Measurements from ENCODE around the gene TMEM131L. TPM values are rescaled to one million over a fixed set of nuclear protein-coding genes. Genes with fewer than 3 reads are reported as not detected.
A peak's percentile ranks its signal among the peaks of the same experiment; 100 is the strongest.

Gene TMEM131L
- polyA plus RNA-seq, 3 donors = 11.2 to 58.3 (median 26.0) TPM

GRCh38 chr4:153620352-153620751 is 154.2 kb downstream of the TMEM131L start:
- Histone ChIP-seq H3K9me3 (replicated peaks in 1 of 2; ENCODE audit: control insufficient read depth in 1 of 2, insufficient read depth in 1 of 2, low read length in 2 of 2) (no peaks in the 10 kb centered on the region), H3K4me1 (ENCODE audit: control insufficient read depth in 1 of 2, insufficient read depth in 2 of 2, low read length in 2 of 2) (peaks cover 26 to 29% of the 10 kb centered on the region in 2 donors), H3K27ac (ENCODE audit: low read depth in 1 of 2, low read length in 2 of 2) (no peak overlapping the region), H2AFZ (ENCODE audit: insufficient read depth, low read depth, low read length, poor library complexity, severe bottlenecking) (no peak overlapping the region), H3K27me3 (ENCODE audit: control insufficient read depth in 2 of 2, insufficient read depth in 2 of 2, low read length in 2 of 2) (no peaks in the 10 kb centered on the region), H3K79me2 (ENCODE audit: insufficient read depth, low read length) (peaks cover 10% of the 10 kb centered on the region), H3K4me3 (replicated peaks in 1 of 3; ENCODE audit: low read depth in 2 of 3, low read length in 3 of 3) (no peak overlapping the region), H4K20me1 (ENCODE audit: insufficient read depth, low read length) (peaks cover 83% of the 10 kb centered on the region), H3K9ac (ENCODE audit: insufficient read depth, low read length, poor library complexity, severe bottlenecking) (no peak overlapping the region), H3K36me3 (replicated peaks in 1 of 2; ENCODE audit: control insufficient read depth in 1 of 2, insufficient read depth in 2 of 2, low read length in 2 of 2) (peaks cover 85 to 90% of the 10 kb centered on the region in 2 donors), H3K4me2 (replicated peaks; ENCODE audit: extremely low read depth, low read length, poor library complexity, severe bottlenecking) (no peak overlapping the region)
- peaks cover 75 to 84% of the 10 kb centered on the region in 2 donors for H3K36me3 Mint-ChIP-seq
- peak in 1 of 3 donors; percentile 20 for DNase-seq
- peaks cover 45% of the 10 kb centered on the region for H3K4me1 Mint-ChIP-seq
- intact Hi-C loops (cut with micrococcal nuclease) = no loop called here
- H3K9me3 Mint-ChIP-seq = peaks cover 0 to under 1% (median 0%) of the 10 kb centered on the region in 7 donors
- H3K27me3 Mint-ChIP-seq (ENCODE audit: low read depth in 3 of 3) = no peaks in the 10 kb centered on the region
- no CpG with 5 or more reads among the region's 1 CpG for WGBS (ENCODE audit: insufficient coverage)
- H3K4me3 Mint-ChIP-seq = no peak overlapping the region
- H3K27ac Mint-ChIP-seq = peak overlapping the region in 4 of 7 donors; percentile 3 to 64 (median 48)
- no peak for TF ChIP-seq CTCF (IDR thresholded peaks at IDR 0.05)

- H4K20me1 ChIP-seq (ENCODE audit: insufficient read depth, low read length) = peaks cover 74% of the 10 kb centered on the region
- H3K27me3 ChIP-seq (ENCODE audit: control insufficient read depth in 2 of 2, insufficient read depth in 2 of 2, low read length in 2 of 2) = no peaks in the 10 kb centered on the region
- Mint-ChIP-seq H3K9me3 (no peaks in the 10 kb centered on the region), H3K4me3 (no peak overlapping the region), H3K27ac (peak overlapping the region in 2 of 7 donors; percentile 34 to 55), H3K4me1 (peaks cover 45% of the 10 kb centered on the region), H3K27me3 (ENCODE audit: low read depth in 3 of 3) (no peaks in the 10 kb centered on the region), H3K36me3 (peaks cover 77 to 86% of the 10 kb centered on the region in 2 donors)
- H3K36me3 ChIP-seq (replicated peaks in 1 of 2; ENCODE audit: control insufficient read depth in 1 of 2, insufficient read depth in 2 of 2, low read length in 2 of 2) = peaks cover 86 to 91% of the 10 kb centered on the region in 2 donors
- intact Hi-C loops (cut with micrococcal nuclease) = no loop called here
- no peak overlapping the region for H2AFZ ChIP-seq (ENCODE audit: insufficient read depth, low read depth, low read length, poor library complexity, severe bottlenecking)
- H3K79me2 ChIP-seq (ENCODE audit: insufficient read depth, low read length) = peaks cover 10% of the 10 kb centered on the region
- TF ChIP-seq CTCF (IDR thresholded peaks at IDR 0.05) = no peak
- no peak overlapping the region for H3K4me3 ChIP-seq (replicated peaks in 1 of 3; ENCODE audit: low read depth in 2 of 3, low read length in 3 of 3)
- H3K4me1 ChIP-seq (ENCODE audit: control insufficient read depth in 1 of 2, insufficient read depth in 2 of 2, low read length in 2 of 2) = peaks cover 26 to 29% of the 10 kb centered on the region in 2 donors
- no peak overlapping the region for H3K9ac ChIP-seq (ENCODE audit: insufficient read depth, low read length, poor library complexity, severe bottlenecking)
- H3K9me3 ChIP-seq (replicated peaks in 1 of 2; ENCODE audit: control insufficient read depth in 1 of 2, insufficient read depth in 1 of 2, low read length in 2 of 2) = no peaks in the 10 kb centered on the region
- WGBS (ENCODE audit: insufficient coverage) = 100% methylated on average over 1 of the region's 5 CpGs
- no peak overlapping the region for H3K4me2 ChIP-seq (replicated peaks; ENCODE audit: extremely low read depth, low read length, poor library complexity, severe bottlenecking)
- no peak for DNase-seq
- peak overlapping the region in 1 of 2 donors; percentile 75 for H3K27ac ChIP-seq (ENCODE audit: low read depth in 1 of 2, low read length in 2 of 2)
Measured at GRCh38 chr4:153622093-153622492, 155.9 kb downstream of the TMEM131L start.

Data from CD14-positive monocyte (primary cell).